ENCODE data around the gene ANKMY2.
"Not testable (repeated sequence)": the region's sequence is repeated elsewhere in the genome, so short reads cannot be mapped to it uniquely, and the experiment has no call there.

ANKMY2 gene

DNA sequence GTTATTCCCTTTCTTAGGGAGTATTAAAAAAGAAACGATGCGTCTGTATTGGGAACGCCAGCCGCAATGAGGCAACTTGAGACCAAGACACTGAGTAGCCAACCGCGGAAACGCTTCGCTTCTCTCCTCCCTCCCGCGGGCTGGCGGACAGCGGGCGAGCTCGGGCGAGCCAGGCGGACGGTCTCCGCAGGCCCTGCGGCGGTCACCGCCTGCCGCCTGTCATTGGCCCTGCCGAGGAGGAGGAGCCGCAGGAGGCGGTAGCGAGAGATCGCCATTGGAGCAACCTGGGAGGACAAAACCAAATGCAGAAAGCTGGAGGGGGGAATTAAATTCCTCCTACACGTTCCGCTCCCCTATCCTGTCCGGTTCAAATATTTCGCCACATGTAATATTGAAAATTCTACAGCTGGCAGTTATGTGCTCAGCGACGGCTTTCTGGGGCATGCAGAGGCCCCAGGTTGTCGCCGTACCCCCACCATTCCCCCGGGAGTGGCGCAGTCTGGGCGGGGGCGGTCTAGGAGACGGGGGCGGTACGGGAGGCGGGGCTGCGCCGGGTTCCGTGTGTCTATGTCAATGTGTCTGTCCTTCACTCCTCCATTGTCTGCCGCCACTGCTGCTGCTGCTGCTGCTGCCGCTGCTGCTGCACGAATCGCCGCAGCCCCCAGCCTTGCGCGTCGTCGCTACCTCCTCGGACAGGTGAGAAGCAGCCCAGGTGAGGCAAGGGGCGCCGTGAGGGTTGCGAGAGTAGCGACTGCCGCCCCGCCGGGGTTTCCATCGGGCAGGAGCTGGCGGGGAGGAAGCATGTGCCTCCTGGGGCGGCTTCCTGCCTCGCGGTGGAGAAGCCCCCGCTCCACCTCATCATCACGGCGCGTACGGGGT, at the start of gene ANKMY2, which contains the start of gene BZW2:
ANKMY2 (minus strand) TSS at position 162 of the 879 bp plus-strand sequence. CDS start 181 bp downstream, outside the sequence.
BZW2 (plus strand) TSS at position 589 of the 879 bp plus-strand sequence. CDS start 19,263 bp downstream, outside the sequence.
- DNase-seq: peak; percentile 96

DNA sequence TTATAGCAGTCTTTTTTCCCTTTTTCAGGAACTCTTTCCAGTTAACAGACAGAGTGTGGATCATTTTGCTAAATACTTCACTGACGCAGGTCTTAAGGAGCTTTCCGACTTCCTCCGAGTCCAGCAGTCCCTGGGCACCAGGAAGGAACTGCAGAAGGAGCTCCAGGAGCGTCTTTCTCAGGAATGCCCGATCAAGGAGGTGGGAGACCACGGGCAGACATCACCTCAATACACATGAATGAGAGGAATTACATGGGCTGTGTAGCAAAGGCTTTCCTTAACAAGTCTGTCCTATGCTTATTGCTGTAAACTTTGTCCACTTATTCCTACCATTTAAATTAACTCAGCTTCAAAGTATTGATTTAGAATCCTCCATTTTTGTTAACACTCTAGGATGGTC, 49.3 kb upstream of the ANKMY2 start:
- no peak for DNase-seq

DNA sequence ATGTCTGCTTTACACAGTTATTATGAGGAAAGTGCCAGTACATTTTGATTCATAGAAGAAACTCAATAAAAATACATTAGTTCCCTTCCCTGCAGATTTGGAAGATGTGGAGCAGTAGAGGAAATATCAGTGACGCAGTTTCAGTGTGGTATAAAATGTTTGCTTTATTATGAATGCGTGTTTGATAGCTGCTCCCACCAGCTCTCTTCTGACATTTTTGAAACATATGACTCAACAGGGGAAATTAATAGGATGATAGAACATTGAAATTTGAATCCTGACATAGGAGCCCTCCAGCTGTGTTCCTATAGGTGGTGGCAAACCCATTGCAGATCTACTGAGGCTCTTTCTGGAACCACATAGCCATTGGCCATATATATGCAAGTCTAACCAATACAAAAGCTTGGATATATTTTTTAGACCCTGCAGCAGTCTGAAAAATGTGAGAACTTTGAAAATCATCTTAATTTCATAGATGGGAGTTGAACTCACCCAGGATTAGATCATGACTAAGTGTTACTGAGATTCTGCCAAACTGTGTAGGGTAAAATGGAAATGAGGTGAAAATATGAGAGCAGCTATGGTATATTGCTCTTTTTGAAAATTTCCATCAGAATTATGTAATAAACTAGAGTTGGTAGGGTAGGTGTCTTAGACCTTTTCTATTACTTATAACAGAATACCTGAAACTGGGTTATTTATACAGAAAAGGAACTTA, 48.2 kb upstream of the ANKMY2 start:
- no peak for DNase-seq

DNA sequence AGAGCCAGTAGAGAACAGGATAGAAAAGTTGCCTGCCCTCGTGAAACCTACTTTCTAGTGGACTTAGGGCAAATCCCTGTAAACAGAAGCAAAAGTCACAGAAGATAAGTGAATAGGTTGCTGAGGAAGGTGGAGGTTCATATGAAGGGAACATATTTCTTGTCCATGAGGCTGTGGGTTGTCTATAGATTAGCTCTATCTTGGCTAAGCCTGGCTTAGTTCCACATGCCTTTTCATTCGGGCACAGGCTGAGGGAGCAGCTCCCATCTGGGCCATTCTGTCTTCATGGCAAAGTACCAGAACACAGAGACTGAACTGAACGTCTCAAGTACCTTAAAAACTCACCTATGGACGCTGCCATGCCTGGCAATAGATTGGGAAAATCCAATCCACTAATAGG, 45.7 kb upstream of the ANKMY2 start:
- DNase-seq: no peak

DNA sequence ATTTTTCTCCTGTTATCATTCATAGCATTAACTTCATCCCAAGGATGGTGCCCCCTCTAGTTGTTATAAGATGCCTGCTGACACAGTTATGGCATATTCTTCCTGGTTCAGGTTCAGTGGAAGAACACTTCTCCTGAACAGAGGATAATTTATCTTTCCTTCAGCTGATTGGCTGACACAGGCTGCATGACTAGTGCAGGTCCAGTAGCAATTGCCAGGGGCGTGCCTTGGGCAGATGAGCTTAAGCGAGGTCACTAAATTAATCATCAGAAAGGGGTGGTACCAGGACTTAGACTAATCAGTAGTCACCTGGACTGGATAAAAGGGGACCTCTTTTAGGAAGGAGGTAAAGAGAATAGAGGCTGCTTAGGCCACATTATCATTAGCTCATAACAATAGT, 42.7 kb upstream of the ANKMY2 start:
- DNase-seq: peak; percentile 8

DNA sequence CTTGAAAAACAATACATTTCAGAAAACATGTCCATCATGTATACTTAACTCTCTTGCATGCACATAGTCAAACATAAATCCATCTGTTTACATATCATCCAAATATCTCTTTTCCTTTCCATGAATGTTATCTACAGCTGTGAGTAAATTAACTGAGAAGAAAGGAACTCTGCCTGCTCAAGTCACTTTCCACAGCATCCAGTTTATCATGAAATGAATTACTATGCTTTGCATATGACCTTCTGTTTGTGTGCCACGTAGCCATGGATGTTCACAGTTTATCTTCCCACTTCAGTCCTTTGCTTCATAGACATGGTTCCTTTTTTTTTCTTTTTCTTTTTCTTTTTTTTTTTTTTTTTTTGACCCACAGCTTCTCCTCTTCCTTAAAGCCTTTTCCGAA, 40.0 kb upstream of the ANKMY2 start:
- DNase-seq: no peak

DNA sequence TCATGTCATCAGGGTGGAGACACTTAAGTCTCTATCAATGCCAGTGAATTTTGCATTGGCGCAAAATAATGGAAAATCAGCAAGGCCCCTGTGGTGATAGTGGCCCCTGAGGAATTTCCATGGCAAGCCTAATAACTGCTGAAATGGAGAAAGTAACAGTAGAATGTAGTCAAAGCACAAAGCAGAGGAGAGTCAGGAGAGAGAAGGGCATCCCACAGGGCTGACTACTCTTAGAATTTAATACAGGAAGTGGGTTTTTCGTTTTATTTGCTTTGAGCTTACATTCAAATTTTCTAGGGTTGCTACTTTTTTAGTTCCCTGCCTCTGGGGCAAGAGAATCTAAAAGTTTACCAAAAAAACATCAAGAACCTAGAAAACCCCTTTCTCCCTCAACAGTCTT, 39.4 kb upstream of the ANKMY2 start:
- DNase-seq: no peak

DNA sequence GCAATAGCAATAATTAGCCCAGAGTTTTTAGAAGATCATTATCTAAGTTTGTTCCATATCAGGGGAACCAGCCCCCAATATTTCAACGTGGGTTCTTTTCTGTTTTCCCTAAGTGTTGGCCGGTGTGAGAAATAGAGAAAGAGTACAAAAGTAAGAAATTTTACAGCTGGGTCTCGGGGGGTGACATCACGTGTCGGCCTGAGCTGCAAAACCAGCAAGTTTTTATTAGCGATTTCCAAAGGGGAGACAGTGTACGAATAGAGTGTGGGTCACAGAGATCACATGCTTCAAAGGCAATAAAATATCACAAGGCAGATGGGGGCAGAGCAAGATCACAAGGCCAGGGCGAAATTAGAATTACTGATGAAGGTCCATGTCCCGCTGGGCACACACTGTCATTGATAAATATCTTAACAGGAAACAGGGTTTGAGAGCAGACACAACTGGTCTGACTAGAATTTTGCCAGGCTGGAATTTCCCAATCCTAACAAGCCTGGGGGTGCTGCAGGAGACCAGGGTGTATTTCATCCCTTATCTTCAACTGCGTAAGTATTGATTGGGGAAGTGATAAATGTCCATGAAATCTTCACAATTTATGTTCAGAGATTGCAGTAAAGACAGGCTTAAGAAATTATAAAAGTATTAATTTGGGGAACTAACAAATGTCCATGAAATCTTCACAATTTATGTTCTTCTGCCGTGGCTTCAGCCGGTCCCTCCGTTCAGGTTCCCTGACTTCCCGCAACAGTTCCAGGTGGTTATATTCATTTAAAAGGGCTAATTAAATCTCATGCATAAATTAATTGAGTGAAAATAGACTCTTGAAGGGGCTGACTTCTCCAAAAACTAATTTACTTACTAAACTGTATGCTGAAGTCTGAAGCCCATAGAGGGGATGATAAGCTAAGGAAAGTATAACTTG, 33.4 kb upstream of the ANKMY2 start:
- not testable (repeated sequence) for DNase-seq

DNA sequence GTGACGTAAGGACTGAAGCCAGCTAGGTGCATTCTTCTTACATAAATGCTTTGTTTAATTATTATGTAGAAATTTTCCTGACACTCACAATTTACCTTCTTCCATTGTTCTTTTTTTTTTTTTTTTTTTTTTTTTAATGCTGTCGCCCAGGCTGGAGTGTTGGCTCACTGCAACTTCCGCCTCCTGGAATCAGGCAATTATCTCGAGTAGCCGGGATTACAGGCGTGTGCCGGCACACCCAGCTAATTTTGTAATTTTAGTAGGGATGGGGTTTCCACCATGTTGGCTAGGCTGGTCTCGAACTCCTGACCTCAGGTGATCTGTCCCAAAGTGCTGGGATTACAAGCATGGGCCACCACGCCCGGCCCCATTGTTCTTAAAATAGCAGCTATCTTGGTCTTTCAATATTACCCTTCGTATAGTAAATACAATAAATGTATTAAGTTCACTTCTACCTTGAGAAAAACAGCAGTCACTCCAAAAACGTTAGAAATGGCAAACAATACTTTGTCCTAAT, 32.5 kb upstream of the ANKMY2 start:
- DNase-seq: no peak

DNA sequence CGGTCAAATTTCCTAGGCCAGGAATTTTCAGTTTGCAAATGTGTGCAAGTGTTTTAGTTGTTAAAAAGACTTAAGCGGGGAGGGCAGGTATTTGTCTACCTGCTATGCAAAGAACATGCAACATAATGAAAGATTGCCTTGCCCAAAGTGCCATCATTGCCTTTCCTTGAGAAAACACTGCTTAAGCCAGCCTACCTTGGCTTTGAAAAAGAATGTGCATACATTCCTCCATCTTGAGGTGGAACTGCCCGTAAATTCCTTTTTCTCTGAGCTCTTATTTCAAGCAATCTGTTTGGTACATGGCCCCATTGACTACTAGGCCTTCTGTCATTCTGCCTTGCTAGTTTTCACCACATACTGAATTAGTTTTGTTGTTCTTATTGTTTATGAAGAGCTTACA, 29.7 kb upstream of the ANKMY2 start:
- no peak for DNase-seq

DNA sequence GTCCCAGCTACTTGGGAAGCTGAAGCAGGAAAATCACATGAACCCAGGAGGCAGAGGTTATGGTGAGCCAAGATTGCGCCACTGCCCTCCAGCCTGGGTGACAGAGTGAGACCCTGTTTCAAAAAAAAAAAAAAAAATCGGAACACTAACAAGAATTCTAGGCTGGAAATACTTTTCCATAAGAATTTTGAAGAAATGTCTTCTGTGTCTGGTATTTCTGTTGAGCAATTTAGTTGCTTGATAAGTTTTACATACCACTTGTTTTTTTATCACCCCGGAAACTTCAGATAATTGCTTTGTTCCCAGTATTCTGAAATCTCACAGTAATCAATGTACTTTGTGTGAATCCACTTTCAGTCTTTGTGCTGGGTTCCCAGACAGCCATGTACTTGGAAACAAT, 26.3 kb upstream of the ANKMY2 start:
- DNase-seq: no peak

DNA sequence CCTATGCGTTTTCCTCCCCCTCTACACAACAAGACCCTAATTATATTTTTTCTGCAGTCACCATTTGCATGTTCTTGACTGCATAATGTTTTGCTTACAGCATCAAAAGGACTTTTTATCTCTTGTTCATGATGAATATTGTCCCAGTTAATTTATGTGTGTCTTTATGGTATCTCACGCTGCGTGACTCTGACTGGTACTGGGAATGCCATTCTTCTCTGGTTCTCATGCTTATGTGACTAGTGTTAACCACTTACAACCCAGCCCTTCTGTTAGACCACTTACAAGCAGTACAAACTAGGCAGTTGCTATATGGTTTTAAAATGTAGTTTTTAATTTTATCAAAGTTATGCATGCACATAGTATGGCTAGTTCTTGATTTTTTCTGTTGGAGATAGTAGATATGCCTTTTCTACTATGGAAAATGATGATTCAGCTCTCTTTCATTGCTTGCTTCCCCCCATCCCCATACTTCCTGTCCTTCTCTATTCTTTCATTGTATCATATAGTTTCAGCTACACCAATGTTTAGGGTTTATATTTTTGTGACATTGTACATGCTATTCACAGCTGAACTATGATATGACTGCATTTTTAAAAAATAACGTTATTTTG, 25.3 kb upstream of the ANKMY2 start:
- no peak for DNase-seq

DNA sequence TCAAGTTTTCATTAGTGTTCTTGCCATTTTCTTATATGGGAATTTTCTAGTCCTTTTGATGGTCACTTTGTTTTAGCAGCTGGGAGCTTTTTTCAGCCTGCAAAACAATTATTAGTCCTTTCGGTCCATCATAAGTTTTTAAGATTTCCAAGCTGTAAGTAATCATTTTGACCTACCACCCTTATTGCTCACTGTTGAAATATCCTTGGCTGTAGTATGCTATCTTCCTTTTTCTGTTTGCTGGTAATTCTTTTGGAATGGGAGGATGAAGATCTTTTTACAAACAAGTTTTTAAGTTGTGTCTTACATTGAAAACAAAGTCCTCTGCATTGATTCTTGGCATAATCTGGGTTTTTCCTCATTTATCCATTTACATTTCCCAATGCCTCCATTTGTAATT, 24.5 kb upstream of the ANKMY2 start:
- DNase-seq: no peak

DNA sequence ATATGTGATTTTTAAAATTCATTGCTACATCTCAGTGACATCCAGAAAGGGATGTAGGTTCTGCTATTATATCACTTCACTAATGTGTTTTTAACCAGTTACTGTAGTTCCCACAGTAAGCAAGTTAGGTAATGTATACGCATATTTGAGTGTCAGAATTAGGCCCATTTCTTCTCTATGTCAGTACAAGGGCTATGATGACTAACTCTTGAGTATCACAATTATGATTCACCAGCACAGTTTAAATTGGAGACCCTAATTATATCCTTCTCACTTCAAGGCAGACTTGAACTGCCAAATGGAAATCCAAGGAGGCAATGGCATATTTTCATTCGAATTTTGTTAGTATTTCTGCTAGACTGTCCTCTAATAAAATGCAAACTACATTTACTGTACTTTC, 24.0 kb upstream of the ANKMY2 start:
- no peak for DNase-seq

DNA sequence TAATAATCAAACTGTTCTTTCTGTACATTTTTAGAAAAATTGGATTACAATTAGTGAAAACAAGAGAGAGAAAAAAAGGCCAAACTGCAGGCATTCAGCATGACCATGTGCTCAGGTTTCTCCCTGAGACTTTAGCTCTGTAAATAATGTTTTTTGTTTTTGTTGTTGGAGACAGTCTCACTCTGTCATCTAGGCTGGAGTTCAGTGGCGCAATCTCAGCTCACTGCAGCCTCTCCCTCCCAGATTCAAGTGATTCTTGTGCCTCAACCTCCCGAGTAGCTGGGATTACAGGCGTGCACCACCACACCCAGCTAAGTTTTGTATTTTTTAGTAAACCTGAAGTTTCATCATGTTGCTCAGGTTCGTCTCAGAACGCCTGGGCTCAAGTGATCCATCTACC, 23.4 kb upstream of the ANKMY2 start:
- DNase-seq: no peak

DNA sequence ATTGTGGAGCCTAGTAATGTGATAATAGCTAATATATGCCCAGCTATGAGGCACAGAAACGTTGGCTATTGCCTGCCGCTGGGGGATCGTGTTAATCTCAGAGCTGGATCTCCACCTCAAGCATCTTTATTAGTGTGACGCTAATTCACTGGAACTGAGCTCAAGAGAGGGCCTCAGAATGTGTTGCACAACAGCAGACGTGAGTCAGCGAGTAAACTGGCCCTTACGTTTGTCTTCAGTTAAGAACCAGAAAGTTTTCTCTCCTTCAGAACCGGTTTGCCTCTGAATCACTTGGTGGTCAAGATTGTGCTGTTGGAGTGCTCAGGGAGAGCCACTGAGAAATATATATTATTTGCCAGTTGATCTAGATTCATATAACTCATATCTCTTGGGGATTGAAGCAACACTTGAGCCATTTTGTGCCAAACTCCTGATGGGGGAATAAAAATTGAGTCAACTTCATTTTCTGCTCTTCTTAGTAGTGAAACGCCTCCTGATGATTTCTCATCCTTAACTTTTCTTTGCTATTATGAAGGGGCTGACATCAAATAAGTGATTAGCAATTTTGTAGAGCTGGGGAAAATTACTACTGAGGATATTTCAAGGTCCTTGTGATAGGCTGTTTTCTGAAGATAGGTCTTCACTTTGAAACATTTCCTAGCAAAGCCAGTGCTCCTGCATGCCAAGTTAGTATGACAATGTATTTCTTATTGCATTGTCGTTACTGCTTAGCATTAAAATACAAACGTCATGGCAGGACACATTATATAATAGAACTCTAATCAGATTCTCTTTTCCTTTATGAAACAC, 22.7 kb upstream of the ANKMY2 start:
- DNase-seq: no peak

DNA sequence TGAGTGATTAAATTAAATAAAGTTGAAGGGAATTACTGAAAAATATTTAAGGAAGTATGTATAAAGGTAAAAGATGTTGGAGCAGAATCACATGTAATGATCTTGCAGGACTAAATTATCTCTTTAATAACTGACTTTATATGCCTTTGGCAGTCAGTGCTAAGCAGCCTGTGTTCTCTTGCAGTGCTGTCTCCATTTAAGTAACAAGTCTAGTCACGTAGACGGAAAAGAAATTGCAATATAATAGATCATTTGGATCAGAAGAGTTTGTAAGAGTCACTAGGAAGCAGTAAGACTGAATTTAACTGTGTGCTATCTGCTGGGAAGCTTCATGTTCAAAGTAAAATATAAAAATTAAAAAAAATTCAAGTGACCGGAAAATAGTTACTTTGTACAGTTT, 21.8 kb upstream of the ANKMY2 start:
- DNase-seq: no peak

DNA sequence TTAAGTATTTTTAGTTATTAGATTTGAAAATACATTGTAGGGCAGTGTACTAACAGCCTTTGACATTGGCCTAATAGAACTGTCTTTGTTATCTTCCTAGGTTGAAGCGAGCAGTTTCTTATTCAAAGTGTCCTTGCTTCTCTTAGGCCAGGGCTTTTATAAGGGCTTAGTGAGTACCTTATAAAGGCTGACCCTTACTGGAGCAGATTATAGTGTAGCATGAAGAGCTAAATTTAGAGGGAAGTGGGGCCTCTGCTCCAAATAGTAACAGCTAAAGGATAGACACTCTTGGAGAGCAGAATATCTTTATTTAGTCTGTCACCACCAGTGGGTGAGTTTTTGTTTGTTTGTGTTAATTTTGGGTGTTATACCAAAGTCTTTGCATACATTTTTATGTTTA, 16.4 kb upstream of the ANKMY2 start:
- DNase-seq: no peak

DNA sequence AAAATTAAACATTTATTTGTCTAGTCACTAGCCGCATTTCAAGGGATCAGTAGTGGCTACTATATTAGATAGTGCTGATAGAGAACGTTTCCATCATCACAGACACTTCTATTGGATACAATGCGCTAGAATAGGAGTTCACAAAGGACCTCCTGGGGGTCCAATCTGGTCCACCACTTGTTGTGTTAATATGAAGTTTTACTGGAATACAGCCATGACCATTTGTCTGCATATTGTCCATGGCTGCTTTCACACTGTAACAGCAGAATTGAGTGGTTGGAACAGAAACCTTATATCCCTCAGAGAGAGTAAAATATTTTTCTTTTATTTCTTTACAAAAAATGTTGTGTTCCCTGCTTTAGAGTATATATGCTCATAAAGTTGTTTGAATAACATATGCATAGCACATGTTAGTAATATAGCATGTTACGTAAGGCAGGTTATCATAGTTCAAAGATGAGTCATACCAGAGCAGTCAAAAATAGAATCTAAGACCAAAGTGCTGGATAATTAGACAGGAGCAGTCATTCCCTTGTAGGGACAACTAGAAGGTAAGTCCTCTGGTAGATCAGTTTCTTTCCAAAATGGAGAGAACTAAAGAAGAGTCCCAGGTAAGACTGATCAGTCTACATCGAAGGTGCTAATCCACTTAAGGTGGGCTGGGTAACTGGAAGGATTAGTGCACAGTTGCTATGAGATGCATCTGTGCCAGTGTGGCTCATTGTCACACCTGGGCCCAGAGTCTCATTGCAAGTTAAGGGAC, 15.3 kb upstream of the ANKMY2 start:
- DNase-seq: peak; percentile 39

DNA sequence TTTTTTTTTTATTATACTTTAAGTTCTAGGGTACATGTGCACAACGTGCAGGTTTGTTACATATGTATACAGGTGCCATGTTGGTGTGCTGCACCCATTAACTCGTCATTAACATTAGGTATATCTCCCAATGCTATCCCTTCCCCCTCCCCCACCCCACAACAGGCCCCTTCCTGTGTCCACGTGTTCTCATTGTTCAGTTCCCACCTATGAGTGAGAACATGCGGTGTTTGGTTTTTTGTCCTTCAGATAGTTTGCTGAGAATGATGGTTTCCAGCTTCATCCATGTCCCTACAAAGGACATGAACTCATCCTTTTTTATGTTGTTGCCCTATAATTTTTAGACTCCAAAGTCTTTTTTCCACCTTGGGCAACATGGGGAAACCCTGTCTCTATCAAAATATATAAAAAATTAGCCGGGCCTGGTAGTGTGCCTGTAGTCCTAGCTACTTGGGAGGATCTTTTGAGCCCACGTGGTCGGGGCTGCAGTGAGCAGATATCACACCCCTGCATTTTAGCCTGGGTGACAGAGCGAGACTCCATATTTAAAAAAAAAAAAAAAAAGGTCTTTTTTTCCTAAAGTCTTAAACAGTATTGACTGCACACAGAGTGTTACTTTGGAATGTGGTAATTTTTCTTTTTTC, 14.4 kb upstream of the ANKMY2 start:
- not testable (repeated sequence) for DNase-seq
